ENCODE data around the gene GAK.

GAK gene

GRCh38 chr4:866761-867390 is 65.2 kb downstream of the GAK start:
- FAIRE-seq, result no peak

GRCh38 chr4:866068-866760 is 65.9 kb downstream of the GAK start:
- FAIRE-seq, result no peak

GRCh38 chr4:865572-865971 is 66.5 kb downstream of the GAK start:
- no peak for FAIRE-seq

GRCh38 chr4:865121-865465 is 67.0 kb downstream of the GAK start:
- no peak for FAIRE-seq

- FAIRE-seq, result no peak
Measured at GRCh38 chr4:864456-865120, 67.5 kb downstream of the GAK start.

- no peak for FAIRE-seq
Measured at GRCh38 chr4:860561-860960, 71.6 kb downstream of the GAK start.

GRCh38 chr4:859496-859895 is 72.6 kb downstream of the GAK start:
- FAIRE-seq, result no peak

- no peak for FAIRE-seq
Measured at GRCh38 chr4:858831-859451, 73.2 kb downstream of the GAK start.

- FAIRE-seq, result no peak
Measured at GRCh38 chr4:858041-858481, 74.1 kb downstream of the GAK start.

- FAIRE-seq, result no peak
Measured at GRCh38 chr4:857461-857860, 74.7 kb downstream of the GAK start.

GRCh38 chr4:856225-856901 is 75.8 kb downstream of the GAK start:
- FAIRE-seq, result no peak

GRCh38 chr4:855880-856224 is 76.3 kb downstream of the GAK start:
- no peak for FAIRE-seq

- FAIRE-seq, result no peak
Measured at GRCh38 chr4:854356-854755, 77.8 kb downstream of the GAK start.

- no peak for FAIRE-seq
Measured at GRCh38 chr4:853416-853781, 78.7 kb downstream of the GAK start.

GRCh38 chr4:851701-852430 is 80.2 kb downstream of the GAK start:
- FAIRE-seq, result no peak

GRCh38 chr4:850323-850945 is 81.7 kb downstream of the GAK start:
- FAIRE-seq, result no peak

- FAIRE-seq, result no peak
Measured at GRCh38 chr4:849478-850175, 82.5 kb downstream of the GAK start.

GRCh38 chr4:848803-849477 is 83.2 kb downstream of the GAK start:
- FAIRE-seq, result no peak

- FAIRE-seq, result no peak
Measured at GRCh38 chr4:848307-848691, 83.8 kb downstream of the GAK start.

- no peak for FAIRE-seq
Measured at GRCh38 chr4:845836-846251, 86.3 kb downstream of the GAK start.

GRCh38 chr4:845233-845835 is 86.8 kb downstream of the GAK start:
- FAIRE-seq, result no peak
